HG02970 (cell line): ENCODE data around the gene DLD.
"Not testable (repeated sequence)": the region's sequence is repeated elsewhere in the genome, so short reads cannot be mapped to it uniquely, and the experiment has no call there.

Experiments used
- ATAC-seq: cut with Tn5 transposase; IDR thresholded peaks from one replicate; pipeline ENCODE4 v1.9.1; 2021; ENCODE audit warnings: mild to moderate bottlenecking, moderate library complexity, moderate number of reproducible peaks; ENCODE audit not compliant: unreplicated experiment, low FRiP score

The DLD gene

GRCh38 chr7:107870427-107871000 is 20.5 kb upstream of the DLD start:
- ATAC-seq, result no peak

DNA sequence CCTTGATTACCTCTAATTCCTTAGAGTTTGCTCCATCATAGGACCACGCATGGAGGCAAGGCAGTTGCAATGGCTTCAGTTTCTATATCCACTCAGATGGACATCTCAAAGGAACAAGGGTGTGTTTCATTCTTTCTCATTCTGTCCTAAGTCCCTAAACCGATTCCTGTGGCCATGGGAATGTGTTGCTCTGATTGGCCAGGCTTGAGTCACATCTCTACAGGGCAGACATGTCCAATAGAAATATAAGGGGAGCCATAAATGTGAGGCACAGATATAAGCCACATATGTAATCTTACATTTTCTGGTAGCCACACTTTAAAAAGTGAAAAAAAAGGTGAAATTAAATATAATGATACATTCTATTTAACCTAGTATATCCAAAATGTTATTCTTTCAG is 16.9 kb upstream of the DLD start:
- ATAC-seq, result no peak

GRCh38 chr7:107874605-107875446 is 16.2 kb upstream of the DLD start:
- ATAC-seq, result no peak

DNA sequence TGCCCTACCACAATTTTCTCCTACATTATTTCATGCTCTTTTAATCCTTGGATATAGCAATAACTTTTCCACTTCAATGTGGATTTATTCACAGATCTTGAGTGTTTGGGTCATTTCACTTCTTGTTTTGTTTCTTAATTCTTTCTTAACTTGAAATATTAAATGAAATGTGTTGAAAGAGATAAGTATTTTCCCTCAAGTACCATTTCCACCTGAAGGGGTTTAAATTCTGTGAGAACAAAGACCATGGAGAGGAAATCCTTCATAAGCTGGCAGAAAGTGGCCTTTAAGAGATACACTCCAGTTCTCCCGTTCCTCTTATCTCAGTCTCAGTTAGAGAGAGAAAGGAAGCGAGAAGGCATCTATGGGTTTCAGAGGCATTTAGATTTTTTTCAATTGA is 14.1 kb upstream of the DLD start:
- ATAC-seq, result no peak

GRCh38 chr7:107877731-107878382 is 13.1 kb upstream of the DLD start:
- ATAC-seq, result no peak

DNA sequence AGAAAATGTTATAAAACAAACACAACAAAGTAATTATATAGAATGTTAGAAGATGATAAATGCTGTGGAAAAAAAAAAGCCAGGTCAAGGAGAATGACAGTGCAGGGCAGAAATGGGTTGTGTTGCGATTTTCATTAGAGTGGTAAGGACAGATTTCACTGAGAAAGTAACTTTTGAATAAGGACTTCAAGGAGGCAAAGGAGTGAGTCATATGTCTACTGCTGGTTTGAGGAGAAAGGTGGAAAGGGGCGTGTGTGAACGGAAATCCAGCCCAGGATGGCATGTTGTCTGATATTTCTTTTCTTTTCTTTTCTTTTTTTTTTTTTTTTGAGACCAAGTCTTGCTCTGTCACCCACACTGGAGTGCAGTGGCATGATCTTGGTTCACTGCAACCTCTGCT is 12.3 kb upstream of the DLD start:
- ATAC-seq, result no peak

GRCh38 chr7:107879400-107880035 is 11.5 kb upstream of the DLD start:
- ATAC-seq, result no peak

- no peak for ATAC-seq
Measured at GRCh38 chr7:107882766-107883165, 8.2 kb upstream of the DLD start.

DNA sequence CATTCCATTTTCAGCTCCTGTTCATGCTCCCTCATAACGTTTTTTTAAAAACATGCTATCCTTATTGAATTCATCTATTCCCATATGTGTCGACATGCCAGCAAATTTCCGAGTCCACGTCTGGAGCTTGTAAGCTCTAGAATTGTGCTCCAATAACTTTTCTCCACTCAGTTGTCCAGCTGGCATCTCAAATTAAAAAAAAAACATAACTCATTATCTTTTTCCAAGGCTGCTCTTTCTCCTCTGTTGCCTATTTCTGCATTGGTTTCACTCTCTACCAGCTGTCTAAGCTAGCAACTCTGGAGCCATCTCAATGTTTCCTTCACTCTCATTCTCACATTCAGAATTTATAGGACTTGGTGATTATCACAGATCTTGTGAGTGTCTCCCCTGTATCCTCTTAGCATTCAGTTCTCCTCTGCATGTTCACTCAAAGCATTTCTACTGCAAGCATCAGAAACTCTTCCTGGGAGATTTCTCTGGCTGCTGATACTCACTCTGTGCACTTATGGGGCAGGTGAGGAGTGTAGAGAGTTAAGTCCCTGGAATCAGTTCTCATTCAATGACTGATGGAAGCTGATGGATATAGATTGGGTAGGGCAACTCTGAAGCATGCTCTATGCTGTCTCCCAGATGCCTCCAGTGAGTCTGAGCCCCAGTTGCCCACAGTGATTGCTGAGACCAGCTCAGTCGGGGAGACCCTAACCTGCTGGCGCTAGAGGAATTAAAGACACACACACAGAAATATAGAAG is 6.7 kb upstream of the DLD start:
- ATAC-seq, result no peak

DNA sequence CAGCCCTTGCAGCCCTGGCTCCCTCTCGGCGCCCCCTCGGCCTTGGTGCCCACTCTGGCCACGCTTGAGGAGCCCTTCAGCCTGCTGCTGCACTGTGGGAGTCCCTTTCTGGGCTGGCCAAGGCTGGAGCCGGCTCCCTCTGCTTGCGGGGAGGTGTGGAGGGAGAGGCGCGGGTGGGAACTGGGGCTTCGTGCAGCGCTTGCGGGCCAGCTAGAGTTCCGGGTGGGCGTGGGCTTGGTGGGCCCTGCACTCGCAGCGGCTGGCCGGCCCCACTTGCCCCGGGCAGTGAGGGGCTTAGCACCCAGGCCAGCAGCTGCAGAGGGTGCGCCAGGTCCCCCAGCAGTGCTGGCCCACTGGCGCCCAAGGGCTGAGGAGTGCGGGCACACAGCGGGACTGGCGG is 3.2 kb upstream of the DLD start:
- ATAC-seq, result not testable (repeated sequence)

DNA sequence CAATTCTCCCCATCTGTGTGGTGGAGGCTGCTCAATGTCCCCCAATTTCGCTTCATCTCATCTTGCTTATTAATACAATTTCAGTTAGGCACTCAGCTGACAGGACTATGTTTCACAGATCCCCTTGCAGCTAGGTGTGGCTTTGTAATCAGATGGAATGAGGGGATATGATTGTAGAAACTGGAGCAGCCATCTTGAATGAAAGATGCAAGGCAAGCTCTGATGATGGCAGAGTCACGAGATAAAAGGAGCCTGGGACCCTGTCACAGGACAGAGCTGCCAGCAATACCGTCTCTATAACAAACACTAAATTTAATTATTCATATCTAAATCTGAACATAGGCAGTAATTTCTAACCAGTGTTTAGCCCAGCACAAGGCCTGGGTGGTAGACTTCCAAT is 991 bp upstream of the DLD start:
- no peak for ATAC-seq

GRCh38 chr7:107890493-107890961 is 456 bp upstream of the DLD start:
- no peak for ATAC-seq

DNA sequence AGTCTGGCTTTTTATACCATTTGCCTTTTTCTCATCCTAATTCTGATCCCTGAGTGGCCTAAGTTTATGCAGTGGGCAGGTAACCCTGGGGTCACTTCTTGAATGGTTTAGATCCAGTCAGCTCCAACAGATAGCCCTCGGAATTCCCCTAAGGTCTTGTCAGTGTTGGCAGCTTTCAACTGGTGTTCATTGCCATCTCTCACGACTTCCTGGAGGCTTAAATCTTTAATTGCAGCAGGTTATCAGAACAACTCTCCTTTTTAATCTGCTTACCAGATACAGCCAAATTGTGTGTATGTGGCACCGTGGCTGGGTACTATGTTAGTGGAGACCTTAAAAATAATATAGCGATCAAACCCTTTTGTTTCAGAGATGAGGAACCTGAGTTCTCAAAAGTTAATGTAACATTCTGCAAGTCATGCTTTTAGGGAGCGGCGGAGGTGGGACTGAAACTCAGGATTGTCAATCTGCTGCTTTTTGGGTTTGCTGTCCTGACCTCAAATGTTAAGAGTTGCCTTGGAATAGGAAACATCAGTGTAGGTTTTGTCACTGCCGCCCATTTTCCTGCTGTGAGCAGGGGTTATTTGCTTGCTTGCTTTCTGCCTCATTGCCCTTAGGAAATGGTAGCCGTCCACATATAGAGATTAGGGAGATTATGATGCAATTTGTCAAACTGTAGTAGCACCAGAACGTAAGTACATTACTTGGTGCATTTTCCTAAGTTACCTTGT is 818 bp downstream of the DLD start:
- peak; percentile 27 for ATAC-seq

GRCh38 chr7:107892367-107892741 is 1.4 kb downstream of the DLD start:
- not testable (repeated sequence) for ATAC-seq

DNA sequence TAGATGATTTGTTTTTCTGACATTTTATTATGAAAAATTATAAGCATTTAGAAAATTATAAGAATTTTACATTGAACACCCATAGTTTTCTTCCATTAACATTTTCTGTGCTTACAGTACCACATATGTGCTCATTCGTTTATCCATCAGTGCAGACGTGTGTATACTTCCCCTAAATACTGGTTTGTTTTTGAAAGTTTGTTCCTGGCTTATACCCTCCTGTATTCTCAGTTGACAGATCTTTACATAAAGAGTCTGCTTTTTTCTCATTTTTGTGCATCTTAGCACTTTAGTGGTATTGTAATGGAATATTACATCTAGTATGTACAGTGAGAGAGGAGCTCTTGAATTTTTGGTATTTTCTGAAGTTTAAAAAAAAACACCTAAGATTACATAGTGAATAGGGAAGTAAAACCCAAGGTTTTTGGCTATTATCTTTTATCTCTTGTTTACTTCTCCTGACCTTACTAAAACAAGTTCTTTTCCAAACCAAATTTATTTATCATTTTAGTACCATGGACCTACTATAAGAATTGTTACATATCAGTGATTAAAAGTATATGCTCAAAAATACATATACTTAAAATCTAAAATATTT is 8.1 kb downstream of the DLD start:
- no peak for ATAC-seq

GRCh38 chr7:107900496-107901015 is 9.6 kb downstream of the DLD start:
- ATAC-seq, result no peak

DNA sequence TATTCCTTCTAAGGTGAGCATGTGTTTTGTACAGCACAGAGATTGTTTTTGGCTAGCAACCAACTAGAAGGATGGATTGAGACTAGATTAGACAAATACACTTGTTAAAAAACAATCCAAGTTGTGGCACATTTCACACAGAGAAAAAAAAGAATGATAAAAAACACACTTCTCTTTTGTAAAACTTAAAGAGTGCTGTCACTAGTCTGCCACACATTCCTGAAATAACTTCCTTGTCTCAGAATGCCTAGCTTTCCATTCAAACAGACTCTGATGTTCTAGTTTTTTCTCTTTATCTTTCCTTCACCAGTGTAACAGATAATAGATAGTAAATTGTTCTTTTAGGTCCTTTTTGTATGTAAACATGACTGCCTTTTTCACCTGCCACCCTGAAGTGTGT is 11.4 kb downstream of the DLD start:
- no peak for ATAC-seq

DNA sequence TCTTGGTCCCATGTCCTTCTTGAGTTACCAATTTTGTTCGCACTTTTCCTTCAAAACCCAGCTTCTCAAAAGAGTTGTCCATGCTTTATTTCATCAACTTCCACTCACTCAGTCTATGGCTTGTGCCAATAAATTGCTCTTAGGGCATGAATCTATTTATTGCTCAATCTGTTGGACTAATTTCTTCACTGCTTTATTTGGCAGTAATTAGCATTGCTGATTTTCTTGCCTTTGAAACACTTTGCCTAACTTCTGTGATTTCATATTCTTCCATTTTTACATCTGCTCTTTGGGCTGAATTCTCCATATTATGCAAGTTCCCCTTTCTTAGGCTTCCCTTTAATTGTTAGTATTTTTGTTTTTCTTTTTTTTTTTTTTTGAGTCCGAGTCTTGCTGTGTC is 16.8 kb downstream of the DLD start:
- ATAC-seq, result no peak

- no peak for ATAC-seq
Measured at GRCh38 chr7:107909445-107909844, 18.5 kb downstream of the DLD start.
